Transverse colon (tissue), 4 donors: ENCODE measurements around the gene SLC17A9. TPM values are rescaled to one million over a fixed set of nuclear protein-coding genes. Genes with fewer than 3 reads are reported as not detected.

ENCODE experiments used
- DNase-seq: peaks from one replicate; pipeline ENCODE4 v3.0.0-alpha.2; 2019
- H3K27ac ChIP-seq, 4 donors: fragments of 200-600 bp; sonication (generic); 2 replicates each; pipeline ENCODE4 v1.5.1; 2016 to 2018; ENCODE audit warnings: inconsistent platforms in 4 of 4
- H3K27me3 ChIP-seq: fragments of 200-600 bp; sonication (generic); 2 replicates; pipeline ENCODE4 v1.5.1; 2017; ENCODE audit warnings: inconsistent platforms
- H3K36me3 ChIP-seq, 4 donors: fragments of 200-600 bp; sonication (generic); 2 replicates each; pipeline ENCODE4 v1.5.1; 2017 to 2019; ENCODE audit warnings: inconsistent platforms in 4 of 4
- H3K4me1 ChIP-seq, 4 donors: fragments of 200-600 bp; sonication (generic); 2 replicates each; pipeline ENCODE4 v1.5.1; 2017 to 2020; ENCODE audit warnings: inconsistent platforms in 4 of 4
- H3K4me3 ChIP-seq, 4 donors: fragments of 200-600 bp; sonication (generic); 1 replicate in 1 of 4; 2 replicates in 3 of 4; pipeline versions ENCODE4 v1.5.1 to v1.6.1; 2017 to 2019; ENCODE audit warnings: inconsistent platforms in 4 of 4
- H3K9me3 ChIP-seq, 2 donors: fragments of 200-600 bp; sonication (generic); 2 replicates each; pipeline ENCODE4 v1.5.1; 2017 to 2019; ENCODE audit warnings: inconsistent platforms in 2 of 2
- CTCF ChIP-seq, 5 experiments: fragments of 200-600 bp in 3 of 5; fragments of 450-650 bp in 2 of 5; sonication (generic) in 3 of 5; IDR thresholded peaks; 1 replicate in 2 of 5; 2 replicates in 3 of 5; pipeline ENCODE4 v1.5.1; 2016 to 2017; ENCODE audit warnings: antibody characterized with exemption in 5 of 5, inconsistent platforms in 3 of 5, mild to moderate bottlenecking in 2 of 5, moderate library complexity in 1 of 5
- EP300 ChIP-seq: sonication (generic); formaldehyde crosslinking; IDR thresholded peaks from one replicate; pipeline ENCODE4 v1.6.1; 2017; ENCODE audit warnings: antibody characterized with exemption, low read depth
- POLR2A ChIP-seq: fragments of 450-650 bp; IDR thresholded peaks from one replicate; pipeline ENCODE4 v1.6.1; 2016; ENCODE audit warnings: antibody characterized with exemption, mild to moderate bottlenecking, moderate library complexity
- POLR2AphosphoS5 ChIP-seq, 3 donors: sonication (generic); formaldehyde crosslinking; IDR thresholded peaks; one replicate each; pipeline ENCODE4 v1.6.1; 2016; ENCODE audit warnings: antibody characterized with exemption in 3 of 3
- WGBS, 2 donors: methylation state at CpG; one replicate each; pipeline ENCODE4 v1.1.5; 2018; ENCODE audit warnings: low coverage in 1 of 2; 5-methylcytosine and 5-hydroxymethylcytosine counted together
- in situ Hi-C, 4 donors: fragments of 200-750 bp; cut with MboI; loops; one replicate each; pipeline versions ENCODE4 v1.15.0 to v1.15.1; 2017; ENCODE audit warnings: low sequenced_read_pairs in 3 of 4, low pct_ligation_motif_present in 1 of 4, low pct_unique_long_range_greater_than_20kb in 1 of 4
- intact Hi-C: fragments of 100-400 bp; cut with DNase I; formaldehyde crosslinking; loops from one replicate; pipeline ENCODE4 v1.15.1; 2023; ENCODE audit warnings: low total_unique reads
- total RNA-seq, 4 donors: library from RNA; depleted of rRNA; stranded (reverse); fragments of >200 nt; gene quantifications; one replicate each; pipeline ENCODE4 v1.1.0, GENCODE V29; 2016

Gene SLC17A9
- total RNA-seq, 4 donors from 2014 or later: 2.8 to 32.9 (median 4.6) TPM

- 74 to 86% methylated on average over 5 to 7 of the region's 7 CpGs for WGBS, 2 donors
- in situ Hi-C loops (no loop called here), intact Hi-C loops (no loop called here)
- H3K27ac ChIP-seq: no peak overlapping the region
- H3K27me3 ChIP-seq: no peaks in the 10 kb centered on the region
- H3K36me3 ChIP-seq: peaks cover 0 to 44% (median 19%) of the 10 kb centered on the region in 4 donors
- TF ChIP-seq POLR2A: no peak
- TF ChIP-seq EP300: no peak
- TF ChIP-seq CTCF (IDR thresholded peaks at IDR 0.05): no peak
- no peak for TF ChIP-seq POLR2AphosphoS5 (IDR thresholded peaks at IDR 0.05)
- H3K4me1 ChIP-seq: peaks cover 18 to 46% (median 34%) of the 10 kb centered on the region in 4 donors
- no peak for DNase-seq
- H3K4me3 ChIP-seq: no peak overlapping the region
- H3K9me3 ChIP-seq: no peaks in the 10 kb centered on the region
Measured at GRCh38 chr20:62913043-62913630, 39.4 kb upstream of the SLC17A9 start.

GRCh38 chr20:62914436-62914835 is 38.1 kb upstream of the SLC17A9 start:
- TF ChIP-seq POLR2A: no peak
- no peak for TF ChIP-seq EP300
- TF ChIP-seq CTCF (IDR thresholded peaks at IDR 0.05): no peak
- TF ChIP-seq POLR2AphosphoS5 (IDR thresholded peaks at IDR 0.05): no peak
- in situ Hi-C loops: no loop called here
- H3K4me1 ChIP-seq: peaks cover 29 to 59% (median 47%) of the 10 kb centered on the region in 4 donors
- H3K27me3 ChIP-seq: no peaks in the 10 kb centered on the region
- no peaks in the 10 kb centered on the region for H3K9me3 ChIP-seq
- peak overlapping the region in 2 of 4 donors; percentile 23 to 30 for H3K27ac ChIP-seq
- peaks cover 0 to 31% (median 13%) of the 10 kb centered on the region in 4 donors for H3K36me3 ChIP-seq
- H3K4me3 ChIP-seq: no peak overlapping the region
- intact Hi-C loops: no loop called here
- 87 to 91% methylated on average over 5 to 9 of the region's 9 CpGs for WGBS, 2 donors
- DNase-seq: no peak

- TF ChIP-seq POLR2AphosphoS5 (IDR thresholded peaks at IDR 0.05) (no peak), CTCF (IDR thresholded peaks at IDR 0.05) (no peak), POLR2A (no peak), EP300 (no peak)
- H3K9me3 ChIP-seq: no peaks in the 10 kb centered on the region
- no peaks in the 10 kb centered on the region for H3K27me3 ChIP-seq
- peak overlapping the region in 2 of 4 donors; percentile 23 to 30 for H3K27ac ChIP-seq
- in situ Hi-C loops (no loop called here), intact Hi-C loops (no loop called here)
- H3K4me3 ChIP-seq: no peak overlapping the region
- peaks cover 0 to 25% (median 10%) of the 10 kb centered on the region in 4 donors for H3K36me3 ChIP-seq
- WGBS, 2 donors: 52 to 53% methylated on average over 5 to 8 of the region's 8 CpGs
- no peak for DNase-seq
- H3K4me1 ChIP-seq: peaks cover 35 to 65% (median 53%) of the 10 kb centered on the region in 4 donors
Measured at GRCh38 chr20:62914970-62915457, 37.5 kb upstream of the SLC17A9 start.

- intact Hi-C loops (no loop called here), in situ Hi-C loops (no loop called here)
- Histone ChIP-seq H3K27ac (no peak overlapping the region), H3K9me3 (no peaks in the 10 kb centered on the region), H3K4me1 (peaks cover 48 to 83% (median 70%) of the 10 kb centered on the region in 4 donors), H3K27me3 (no peaks in the 10 kb centered on the region), H3K4me3 (no peak overlapping the region), H3K36me3 (peaks cover 0 to 6% (median 3%) of the 10 kb centered on the region in 4 donors)
- 70 to 80% methylated on average over 2 to 10 of the region's 10 CpGs for WGBS, 2 donors
- TF ChIP-seq EP300 (no peak), CTCF (IDR thresholded peaks at IDR 0.05) (no peak), POLR2AphosphoS5 (IDR thresholded peaks at IDR 0.05) (no peak), POLR2A (no peak)
- DNase-seq: no peak
Measured at GRCh38 chr20:62916703-62917476, 35.6 kb upstream of the SLC17A9 start.
